Measurements from ENCODE around the gene GIT2. TPM values are rescaled to one million over a fixed set of nuclear protein-coding genes. Genes with fewer than 3 reads are reported as not detected.

Gene GIT2
- total RNA-seq, 1 donor from 2014 or later, result 43.0 TPM

- Histone ChIP-seq H3K36me3 (peaks cover 0 to 43% of the 10 kb centered on the region in 2 donors), H3K4me3 (no peak overlapping the region), H3K4me1 (no peaks in the 10 kb centered on the region), H3K9me3 (no peaks in the 10 kb centered on the region), H3K27ac (no peak overlapping the region), H3K27me3 (no peaks in the 10 kb centered on the region)
- TF ChIP-seq POLR2AphosphoS5 (IDR thresholded peaks at IDR 0.05; ENCODE audit: insufficient read depth in 1 of 2, low read depth in 1 of 2), result no peak
- no peak for TF ChIP-seq POLR2A (IDR thresholded peaks at IDR 0.05)
- no peak for TF ChIP-seq CTCF (IDR thresholded peaks at IDR 0.05)
- intact Hi-C loops (cut with DNase I), result no loop called here
- no peak for DNase-seq (ENCODE audit: extremely low spot score in 2 of 2)
Measured at GRCh38 chr12:109920261-109920780, 75.8 kb downstream of the GIT2 start.

GRCh38 chr12:109919456-109919855 lies 76.7 kb downstream of the GIT2 start:
- Histone ChIP-seq H3K9me3 (no peaks in the 10 kb centered on the region), H3K27me3 (no peaks in the 10 kb centered on the region), H3K4me1 (no peaks in the 10 kb centered on the region), H3K4me3 (no peak overlapping the region), H3K27ac (no peak overlapping the region), H3K36me3 (peaks cover 0 to 52% of the 10 kb centered on the region in 2 donors)
- intact Hi-C loops (cut with DNase I), result no loop called here
- TF ChIP-seq POLR2A (IDR thresholded peaks at IDR 0.05), result no peak
- no peak for TF ChIP-seq CTCF (IDR thresholded peaks at IDR 0.05)
- no peak for TF ChIP-seq POLR2AphosphoS5 (IDR thresholded peaks at IDR 0.05; ENCODE audit: insufficient read depth in 1 of 2, low read depth in 1 of 2)
- no peak for DNase-seq (ENCODE audit: extremely low spot score in 2 of 2)

GRCh38 chr12:109916045-109916444 lies 80.1 kb downstream of the GIT2 start:
- Histone ChIP-seq H3K9me3 (no peaks in the 10 kb centered on the region), H3K27ac (no peak overlapping the region), H3K4me1 (no peaks in the 10 kb centered on the region), H3K4me3 (no peak overlapping the region), H3K27me3 (no peaks in the 10 kb centered on the region), H3K36me3 (peaks cover 0 to 76% of the 10 kb centered on the region in 2 donors)
- DNase-seq (ENCODE audit: extremely low spot score in 2 of 2), result no peak
- intact Hi-C loops (cut with DNase I), result no loop called here
- TF ChIP-seq POLR2AphosphoS5 (IDR thresholded peaks at IDR 0.05; ENCODE audit: insufficient read depth in 1 of 2, low read depth in 1 of 2), result no peak
- no peak for TF ChIP-seq POLR2A (IDR thresholded peaks at IDR 0.05)
- TF ChIP-seq CTCF (IDR thresholded peaks at IDR 0.05), result no peak

GRCh38 chr12:109915171-109916040 lies 80.8 kb downstream of the GIT2 start:
- Histone ChIP-seq H3K27me3 (no peaks in the 10 kb centered on the region), H3K9me3 (no peaks in the 10 kb centered on the region), H3K36me3 (peaks cover 0 to 74% of the 10 kb centered on the region in 2 donors), H3K4me1 (no peaks in the 10 kb centered on the region), H3K27ac (no peak overlapping the region), H3K4me3 (no peak overlapping the region)
- DNase-seq (ENCODE audit: extremely low spot score in 2 of 2), result no peak
- TF ChIP-seq POLR2AphosphoS5 (IDR thresholded peaks at IDR 0.05; ENCODE audit: insufficient read depth in 1 of 2, low read depth in 1 of 2), result peak in 1 of 2 donors; percentile 22
- no peak for TF ChIP-seq POLR2A (IDR thresholded peaks at IDR 0.05)
- intact Hi-C loops (cut with DNase I), result no loop called here

GRCh38 chr12:109914461-109914860 lies 81.7 kb downstream of the GIT2 start:
- intact Hi-C loops (cut with DNase I), result no loop called here
- no peak overlapping the region for H3K27ac ChIP-seq
- TF ChIP-seq POLR2A (IDR thresholded peaks at IDR 0.05) (no peak), POLR2AphosphoS5 (IDR thresholded peaks at IDR 0.05; ENCODE audit: insufficient read depth in 1 of 2, low read depth in 1 of 2) (no peak), CTCF (IDR thresholded peaks at IDR 0.05) (no peak)
- no peaks in the 10 kb centered on the region for H3K4me1 ChIP-seq
- DNase-seq (ENCODE audit: extremely low spot score in 2 of 2), result no peak
- H3K27me3 ChIP-seq, result no peaks in the 10 kb centered on the region
- H3K4me3 ChIP-seq, result no peak overlapping the region
- no peaks in the 10 kb centered on the region for H3K9me3 ChIP-seq
- H3K36me3 ChIP-seq, result peaks cover 0 to 66% of the 10 kb centered on the region in 2 donors
